Measurements from ENCODE around the gene PSMB8. TPM values are rescaled to one million over a fixed set of nuclear protein-coding genes. Genes with fewer than 3 reads are reported as not detected.

The PSMB8 gene
- total RNA-seq, 1 donor from 2014 or later, result 75.1 TPM

GRCh38 chr6:32857156-32857891, 13.5 kb upstream of the PSMB8 start:
- TF ChIP-seq, protein P1, sequence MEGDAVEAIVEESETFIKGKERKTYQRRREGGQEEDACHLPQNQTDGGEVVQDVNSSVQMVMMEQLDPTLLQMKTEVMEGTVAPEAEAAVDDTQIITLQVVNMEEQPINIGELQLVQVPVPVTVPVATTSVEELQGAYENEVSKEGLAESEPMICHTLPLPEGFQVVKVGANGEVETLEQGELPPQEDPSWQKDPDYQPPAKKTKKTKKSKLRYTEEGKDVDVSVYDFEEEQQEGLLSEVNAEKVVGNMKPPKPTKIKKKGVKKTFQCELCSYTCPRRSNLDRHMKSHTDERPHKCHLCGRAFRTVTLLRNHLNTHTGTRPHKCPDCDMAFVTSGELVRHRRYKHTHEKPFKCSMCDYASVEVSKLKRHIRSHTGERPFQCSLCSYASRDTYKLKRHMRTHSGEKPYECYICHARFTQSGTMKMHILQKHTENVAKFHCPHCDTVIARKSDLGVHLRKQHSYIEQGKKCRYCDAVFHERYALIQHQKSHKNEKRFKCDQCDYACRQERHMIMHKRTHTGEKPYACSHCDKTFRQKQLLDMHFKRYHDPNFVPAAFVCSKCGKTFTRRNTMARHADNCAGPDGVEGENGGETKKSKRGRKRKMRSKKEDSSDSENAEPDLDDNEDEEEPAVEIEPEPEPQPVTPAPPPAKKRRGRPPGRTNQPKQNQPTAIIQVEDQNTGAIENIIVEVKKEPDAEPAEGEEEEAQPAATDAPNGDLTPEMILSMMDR (conservative IDR thresholded peaks at IDR 0.05; ENCODE audit: low read depth, low read length), result no peak
- no peak for DNase-seq (ENCODE audit: low read depth)
- H3K4me3 ChIP-seq (ENCODE audit: low read depth, low read length), result no peak overlapping the region

DNA sequence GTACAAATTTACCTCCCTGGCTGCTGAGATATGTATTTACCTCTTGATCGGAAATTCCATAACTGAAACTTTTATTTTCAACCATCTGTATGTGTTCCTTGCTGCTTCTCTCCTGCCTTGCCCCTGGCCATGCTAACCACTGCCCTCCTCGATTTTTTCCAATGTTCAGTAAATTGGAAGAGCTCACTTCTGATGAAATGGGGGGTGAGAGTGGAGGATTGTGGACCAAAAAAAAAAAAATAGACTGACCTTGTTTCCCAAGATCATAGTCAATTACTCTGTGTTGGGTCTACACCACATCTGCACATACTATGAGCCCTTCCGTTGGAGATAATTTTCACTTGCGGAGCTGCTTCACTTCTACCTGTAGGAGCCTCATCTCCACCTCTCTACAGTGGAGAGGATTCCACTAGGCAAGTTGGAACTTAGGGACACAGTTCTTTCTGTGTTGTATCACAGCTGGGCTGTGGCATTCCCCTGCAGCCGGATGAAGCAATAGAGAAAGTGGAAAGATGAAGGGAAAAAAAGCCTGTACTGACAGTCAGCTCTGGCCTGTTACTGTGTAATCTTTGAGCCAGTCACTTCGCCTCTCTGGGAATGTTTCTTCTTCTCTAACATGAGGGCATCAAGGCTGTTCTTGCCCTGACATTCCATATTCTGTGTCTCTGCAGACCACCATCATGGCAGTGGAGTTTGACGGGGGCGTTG, 11.8 kb upstream of the PSMB8 start:
- no peak overlapping the region for H3K4me3 ChIP-seq (ENCODE audit: low read depth, low read length)
- DNase-seq (ENCODE audit: low read depth), result no peak
- TF ChIP-seq, protein P1 (conservative IDR thresholded peaks at IDR 0.05; ENCODE audit: low read depth, low read length), result no peak

- no peak for DNase-seq (ENCODE audit: low read depth)
- H3K4me3 ChIP-seq (ENCODE audit: low read depth, low read length), result peak overlapping the region; percentile 88
- TF ChIP-seq, protein P1 (conservative IDR thresholded peaks at IDR 0.05; ENCODE audit: low read depth, low read length), result no peak
Observed at GRCh38 chr6:32854376-32855178, 10.7 kb upstream of the PSMB8 start.

DNA sequence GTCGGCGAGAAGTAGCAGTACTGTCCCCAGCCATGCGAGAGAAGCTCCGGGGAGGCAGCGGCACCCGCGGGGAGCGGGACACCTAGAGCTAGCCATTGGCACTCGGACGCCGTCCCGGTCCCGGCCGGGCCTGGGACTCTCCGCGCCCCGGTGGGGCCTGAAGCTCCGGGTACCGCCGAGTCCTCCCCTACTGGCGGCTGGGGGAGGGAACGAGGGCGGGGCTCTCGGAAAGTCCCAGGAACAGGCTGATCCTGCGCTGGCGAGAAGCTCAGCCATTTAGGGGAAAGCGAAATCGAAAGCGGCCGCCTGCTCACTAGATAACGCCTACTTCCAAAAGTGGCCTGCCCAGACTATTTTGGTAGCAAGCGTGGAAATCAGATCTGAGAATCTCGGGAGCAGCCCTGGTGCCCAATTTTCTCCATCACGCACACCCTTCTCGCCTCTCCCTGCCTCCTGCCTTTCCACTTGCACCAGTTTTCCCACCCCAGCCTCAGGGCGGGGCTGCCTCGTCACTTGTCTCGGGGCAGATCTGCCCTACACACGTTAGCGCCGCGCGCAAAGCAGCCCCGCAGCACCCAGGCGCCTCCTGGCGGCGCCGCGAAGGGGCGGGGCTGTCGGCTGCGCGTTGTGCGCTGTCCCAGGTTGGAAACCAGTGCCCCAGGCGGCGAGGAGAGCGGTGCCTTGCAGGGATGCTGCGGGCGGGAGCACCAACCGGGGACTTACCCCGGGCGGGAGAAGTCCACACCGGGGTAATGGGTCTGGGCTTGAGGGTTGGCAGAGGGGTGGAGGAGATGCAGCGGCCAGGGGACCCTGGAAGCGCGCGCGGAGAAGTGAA, 9.9 kb upstream of the PSMB8 start, which contains the start of the genes PSMB9 and TAP1:
TSS of gene PSMB9 (plus strand) at position 652 of the 835 bp plus-strand sequence. CDS start at position 690, 38 bp downstream.
TSS of gene TAP1 (minus strand) at position 164 of the 835 bp plus-strand sequence. CDS start at position 96, 68 bp downstream.
- H3K4me3 ChIP-seq (ENCODE audit: low read depth, low read length), result peak within 1 kb of the TSS; percentile 88
- TF ChIP-seq, protein P1 (conservative IDR thresholded peaks at IDR 0.05; ENCODE audit: low read depth, low read length), result peak; percentile 76
- DNase-seq (ENCODE audit: low read depth), result peak; percentile 64

- TF ChIP-seq, protein P1 (conservative IDR thresholded peaks at IDR 0.05; ENCODE audit: low read depth, low read length), result no peak
- no peak for DNase-seq (ENCODE audit: low read depth)
- H3K4me3 ChIP-seq (ENCODE audit: low read depth, low read length), result peak overlapping the region; percentile 88
Observed at GRCh38 chr6:32852844-32853540, 9.1 kb upstream of the PSMB8 start.

All from epithelial cell of proximal tubule (primary cell).